GM12878 (cell line): Measurements from ENCODE around the gene PREX1. TPM values are rescaled to one million over a fixed set of nuclear protein-coding genes. Genes with fewer than 3 reads are reported as not detected.

Experiments used
- BACH1 ChIP-seq: fragments of 450-650 bp; IDR thresholded peaks from 2 replicates; pipeline ENCODE4 v1.6.1; 2017; ENCODE audit warnings: mild to moderate bottlenecking, borderline replicate concordance
- BHLHE40 ChIP-seq, 2 experiments: fragments of 450-650 bp in 1 of 2; IDR thresholded peaks; 2 replicates each; pipeline ENCODE4 v1.6.1; 2011 to 2017; ENCODE audit warnings: low read depth in 2 of 2, borderline replicate concordance in 1 of 2, improper control_type of control experiment in 1 of 2, low read length in 1 of 2, mild to moderate bottlenecking in 1 of 2
- CBX3 ChIP-seq: fragments of 200-600 bp; sonication (generic); IDR thresholded peaks from 2 replicates; pipeline ENCODE4 v1.6.1; 2016; ENCODE audit warnings: low read depth, borderline replicate concordance
- GABPA ChIP-seq: IDR thresholded peaks from 2 replicates; pipeline ENCODE4 v1.6.1; 2014; ENCODE audit warnings: antibody characterized with exemption, low read depth, mild to moderate bottlenecking, inconsistent platforms
- HSF1 ChIP-seq: fragments of 150-350 bp; IDR thresholded peaks from 2 replicates; pipeline ENCODE4 v1.6.1; 2014; ENCODE audit warnings: mild to moderate bottlenecking, low read depth, low read length
- IRF3 ChIP-seq: fragments of 450-650 bp; IDR thresholded peaks from 2 replicates; pipeline ENCODE4 v1.6.1; 2014; ENCODE audit warnings: mild to moderate bottlenecking
- LARP7 ChIP-seq: fragments of 450-650 bp; IDR thresholded peaks from 2 replicates; pipeline ENCODE4 v1.6.1; 2017; ENCODE audit warnings: mild to moderate bottlenecking
- MXI1 ChIP-seq: fragments of 150-350 bp; IDR thresholded peaks from 2 replicates; pipeline ENCODE4 v1.6.1; 2011; ENCODE audit warnings: low read depth, mild to moderate bottlenecking, inconsistent platforms, low read length, improper control_type of control experiment
- NR2C1 ChIP-seq: fragments of 450-650 bp; IDR thresholded peaks from 2 replicates; pipeline ENCODE4 v1.6.1; 2017; ENCODE audit warnings: antibody characterized with exemption, mild to moderate bottlenecking, moderate library complexity
- PKNOX1 ChIP-seq: fragments of 450-650 bp; IDR thresholded peaks from 2 replicates; pipeline ENCODE4 v1.6.1; 2016; ENCODE audit warnings: mild to moderate bottlenecking
- POLR2A ChIP-seq: IDR thresholded peaks from 2 replicates; pipeline ENCODE4 v1.6.1; 2011; ENCODE audit warnings: low read depth, mild to moderate bottlenecking, low read length
- RCOR1 ChIP-seq: conservative IDR thresholded peaks from 2 replicates; pipeline ENCODE4 v1.6.1; 2012; ENCODE audit warnings: low read depth, low read length, improper control_type of control experiment
- REST ChIP-seq: IDR thresholded peaks from 2 replicates; pipeline ENCODE4 v1.6.1; 2012; ENCODE audit warnings: mild to moderate bottlenecking, low read depth, low read length
- TBL1XR1 ChIP-seq: IDR thresholded peaks from 2 replicates; pipeline ENCODE4 v1.6.1; 2012; ENCODE audit warnings: low read depth, low read length, improper control_type of control experiment
- TCF7 ChIP-seq: IDR thresholded peaks from 2 replicates; pipeline ENCODE4 v1.6.1; 2014; ENCODE audit warnings: antibody characterized with exemption, borderline replicate concordance
- WRNIP1 ChIP-seq: IDR thresholded peaks from 2 replicates; pipeline ENCODE4 v1.6.1; 2011; ENCODE audit warnings: low read depth, low read length, improper control_type of control experiment, borderline replicate concordance
- ZNF217 ChIP-seq: fragments of 450-650 bp; IDR thresholded peaks from 2 replicates; pipeline ENCODE4 v1.6.1; 2017; ENCODE audit warnings: antibody characterized with exemption, mild to moderate bottlenecking
- polyA plus RNA-seq, 11 experiments: library from polyadenylated mRNA; depleted of rRNA in 4 of 11; unstranded in 6 of 11; stranded (reverse) in 5 of 11; fragments of >200 nt; fragmentation: Nextera tagmentation in 4 of 11; fragmentation: Illumina TruSeq in 1 of 11; extraction: Ambion mirVana in 4 of 11; extraction: Trizol in 1 of 11; gene quantifications; 1 replicate in 1 of 11; 2 replicates in 10 of 11; pipeline versions ENCODE4 v1.2.1 to v1.2.3, GENCODE V29; 2011 to 2016; ENCODE audit warnings: inconsistent platforms in 2 of 11, missing spikeins in 2 of 11, low read depth in 1 of 11
- total RNA-seq, 4 experiments: library from RNA; depleted of rRNA in 3 of 4; stranded (reverse); fragments of >200 nt in 3 of 4; fragmentation: Illumina TruSeq in 1 of 4; extraction: Trizol in 1 of 4; gene quantifications; 2 replicates each; pipeline versions ENCODE4 v1.2.1 to v1.2.3, GENCODE V29; 2013 to 2021

PREX1 gene
- total and polyA plus RNA-seq, 10 of the 15 experiments (the other 5 are each of a cell fraction or from before 2014, with no cell fraction given): 2.6 to 114 (median 38.9) TPM

GRCh38 chr20:48777821-48778220 lies 50.0 kb downstream of the PREX1 start (continued):
- no peak for TF ChIP-seq REST
- TF ChIP-seq PKNOX1: no peak
- TF ChIP-seq BHLHE40 (IDR thresholded peaks at IDR 0.05; ENCODE audit: borderline replicate concordance in 1 of 2, low read depth in 2 of 2, low read length in 1 of 2): no peak
- no peak for TF ChIP-seq RCOR1
- TF ChIP-seq BACH1: no peak
- TF ChIP-seq MXI1: no peak
- no peak for TF ChIP-seq HSF1
- TF ChIP-seq IRF3: no peak
- TF ChIP-seq WRNIP1: no peak
- TF ChIP-seq POLR2A: no peak
- no peak for TF ChIP-seq CBX3
- TF ChIP-seq TCF7: no peak
- no peak for TF ChIP-seq LARP7
- TF ChIP-seq ZNF217: no peak
- TF ChIP-seq TBL1XR1: no peak
- no peak for TF ChIP-seq NR2C1
- no peak for TF ChIP-seq GABPA
